MM.1S (cell line): ENCODE results near the gene CD1C.

Source experiments
- CTCF ChIP-seq: fragments of 300-600 bp; sonication (generic); IDR thresholded peaks from 2 replicates; pipeline ENCODE4 v1.5.1; 2016; ENCODE audit warnings: antibody characterized with exemption, low read length, mixed read lengths
- EZH2 ChIP-seq: fragments of 300-600 bp; sonication (generic); optimal IDR thresholded peaks from 2 replicates; pipeline ENCODE3; 2017; ENCODE audit warnings: low read depth, mild to moderate bottlenecking, antibody characterized with exemption, low read length, mixed read lengths
- EZH2phosphoT487 ChIP-seq: fragments of 300-600 bp; sonication (generic); IDR thresholded peaks from 2 replicates; pipeline ENCODE4 v1.6.1; 2018; ENCODE audit warnings: antibody characterized with exemption, low read length

GRCh38 chr1:158289811-158290210 is at the start of gene CD1C:
- no peak for TF ChIP-seq CTCF
- TF ChIP-seq EZH2 = no peak
- no peak for TF ChIP-seq EZH2phosphoT487
